Activated naive CD4-positive, alpha-beta T cell treated with anti-CD3 and anti-CD28 coated beads for 36 hours (primary cell): Measurements from ENCODE around the gene CHRND. TPM values are rescaled to one million over a fixed set of nuclear protein-coding genes. Genes with fewer than 3 reads are reported as not detected.

Experiments
- CTCF ChIA-PET: fragments of 350-600 bp; sonication (Branson Sonifier 250); formaldehyde crosslinking; loops from one replicate; lab custom pipeline; 2021; ENCODE audit warnings: antibody characterized with exemption; lab: Charles Lee
- DNase-seq: peaks from one replicate; pipeline ENCODE4 v3.0.0-alpha.2; 2020
- H3K27ac Mint-ChIP-seq: one replicate; pipeline ENCODE4 v1.8.0; 2021; ENCODE audit warnings: mild to moderate bottlenecking, mixed read lengths
- H3K27me3 Mint-ChIP-seq: one replicate; pipeline ENCODE4 v1.8.0; 2021; ENCODE audit warnings: low read depth, mixed read lengths
- H3K36me3 Mint-ChIP-seq: one replicate; pipeline ENCODE4 v1.8.0; 2021; ENCODE audit warnings: low read depth, mixed read lengths
- H3K4me1 Mint-ChIP-seq: one replicate; pipeline ENCODE4 v1.8.0; 2021; ENCODE audit warnings: low read depth, mixed read lengths
- H3K4me3 Mint-ChIP-seq: one replicate; pipeline ENCODE4 v1.8.0; 2021; ENCODE audit warnings: mild to moderate bottlenecking, moderate library complexity, mixed read lengths
- H3K9me3 Mint-ChIP-seq: one replicate; pipeline ENCODE4 v1.8.0; 2021; ENCODE audit warnings: mixed read lengths
- intact Hi-C: fragments of 100-400 bp; cut with micrococcal nuclease; formaldehyde crosslinking; loops from one replicate; pipeline ENCODE4 v1.15.1; 2023
- total RNA-seq, 2 experiments: library from RNA; stranded (reverse); gene quantifications; one replicate each; pipeline ENCODE4 v1.2.3, GENCODE V29; 2021

The CHRND gene
- total RNA-seq, 2 experiments from 2014 or later: not detected

DNA sequence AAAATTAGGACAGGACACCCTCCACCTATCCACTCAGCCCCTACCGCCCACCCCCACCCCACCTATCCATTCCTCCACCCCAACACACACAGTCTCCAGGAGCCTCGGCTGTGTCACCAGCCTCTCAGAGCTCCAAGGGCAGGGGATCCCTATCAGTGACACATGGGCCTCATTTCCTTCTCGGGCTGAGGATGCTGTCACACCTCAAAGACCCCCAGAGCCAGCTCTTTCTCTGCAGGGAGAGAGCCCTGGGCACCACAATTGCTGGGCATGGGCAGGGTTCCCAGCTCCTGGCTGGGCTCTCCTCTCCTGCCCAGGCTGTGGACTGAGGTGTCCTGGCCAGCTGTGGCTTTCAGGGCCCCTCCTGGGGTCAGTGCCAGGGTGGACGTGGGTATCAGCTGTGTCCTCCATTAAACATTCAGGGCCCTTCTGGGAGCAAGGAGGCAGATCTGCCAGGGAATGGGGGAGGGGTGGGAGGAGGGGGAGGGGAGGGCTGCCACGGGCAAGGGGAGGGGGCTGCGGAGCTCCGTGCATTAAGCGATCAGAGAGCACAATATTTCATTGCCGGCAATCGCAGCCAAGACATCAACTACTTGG is 24.1 kb upstream of the CHRND start:
- no peaks in the 10 kb centered on the region for H3K36me3 Mint-ChIP-seq
- intact Hi-C loops: no loop called here
- H3K27me3 Mint-ChIP-seq: peaks cover 30% of the 10 kb centered on the region
- CTCF ChIA-PET: no interaction called here
- peaks cover 11% of the 10 kb centered on the region for H3K4me1 Mint-ChIP-seq
- no peak overlapping the region for H3K4me3 Mint-ChIP-seq
- H3K27ac Mint-ChIP-seq: no peak overlapping the region
- no peaks in the 10 kb centered on the region for H3K9me3 Mint-ChIP-seq
- DNase-seq: no peak

DNA sequence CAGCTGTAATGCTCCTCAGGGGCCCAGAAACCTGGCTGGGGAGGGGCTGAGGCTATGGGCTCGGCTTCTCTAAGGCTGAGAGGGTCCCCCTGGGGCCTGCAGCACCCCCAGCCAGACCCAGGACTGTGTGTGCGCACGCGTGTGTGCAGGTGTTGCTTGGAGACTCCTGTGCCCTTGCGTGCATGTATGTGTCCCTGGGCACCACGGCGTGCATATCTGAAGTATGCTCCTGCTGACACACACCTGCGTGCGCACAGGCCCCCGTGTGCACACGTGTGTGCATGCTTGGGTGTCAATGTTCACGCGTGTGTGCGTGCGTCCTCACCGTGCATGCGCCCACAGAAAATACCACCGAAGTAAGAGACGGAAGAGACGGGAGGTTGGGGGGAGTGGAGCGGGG is 23.4 kb upstream of the CHRND start:
- CTCF ChIA-PET: no interaction called here
- Mint-ChIP-seq H3K36me3 (no peaks in the 10 kb centered on the region), H3K9me3 (no peaks in the 10 kb centered on the region), H3K4me3 (peak overlapping the region; percentile 72), H3K4me1 (peaks cover 11% of the 10 kb centered on the region), H3K27me3 (peaks cover 30% of the 10 kb centered on the region), H3K27ac (no peak overlapping the region)
- DNase-seq: peak; percentile 29
- intact Hi-C loops: no loop called here

DNA sequence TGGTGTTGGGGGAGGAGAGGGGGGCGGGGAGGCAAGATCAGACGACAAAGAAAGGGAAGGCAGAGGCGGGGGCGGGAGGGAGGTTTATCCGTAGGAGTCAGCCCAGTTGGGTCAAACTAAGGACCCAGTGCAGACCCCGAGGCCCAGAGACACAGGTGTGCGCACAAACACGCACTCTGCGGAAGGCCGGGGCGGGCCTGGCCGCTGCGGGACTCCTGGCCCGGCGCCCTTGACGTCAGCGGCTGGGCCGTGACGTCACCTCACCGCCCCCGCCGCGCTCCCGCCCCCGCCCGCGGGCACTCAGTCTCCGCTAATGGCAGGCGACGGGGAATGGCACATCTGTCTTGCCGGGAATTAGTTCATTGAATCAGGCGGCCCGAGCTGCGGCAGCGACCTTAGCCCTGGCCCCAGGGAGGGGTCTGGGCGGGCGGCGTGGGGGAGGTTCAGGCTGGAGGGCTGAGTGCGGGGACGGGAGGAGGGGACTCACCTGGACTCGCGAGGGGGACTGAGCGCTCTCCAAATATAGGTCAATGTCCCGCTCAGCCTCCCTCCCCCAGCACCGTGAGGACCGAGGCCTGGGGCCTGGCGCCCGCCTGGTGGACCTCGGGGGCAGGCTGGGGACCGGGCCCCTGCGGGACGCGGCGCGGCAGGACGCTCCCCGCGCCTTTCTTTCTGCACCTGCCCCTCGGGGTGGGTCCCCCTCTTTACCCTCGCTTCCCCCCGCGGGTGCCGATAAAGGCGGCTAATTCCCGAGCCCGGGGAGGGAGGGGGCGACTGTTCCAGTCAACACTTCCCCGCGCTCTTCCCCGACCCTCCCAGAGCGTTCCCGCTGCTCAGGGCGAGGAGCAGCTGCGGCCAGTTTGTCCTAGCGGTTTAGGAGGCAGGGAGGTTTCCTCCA is 22.8 kb upstream of the CHRND start:
- H3K27ac Mint-ChIP-seq: no peak overlapping the region
- DNase-seq: peak; percentile 52
- intact Hi-C loops: no loop called here
- CTCF ChIA-PET: no interaction called here
- H3K27me3 Mint-ChIP-seq: peaks cover 30% of the 10 kb centered on the region
- H3K36me3 Mint-ChIP-seq: no peaks in the 10 kb centered on the region
- H3K4me1 Mint-ChIP-seq: peaks cover 11% of the 10 kb centered on the region
- H3K4me3 Mint-ChIP-seq: peak overlapping the region; percentile 45
- no peaks in the 10 kb centered on the region for H3K9me3 Mint-ChIP-seq

DNA sequence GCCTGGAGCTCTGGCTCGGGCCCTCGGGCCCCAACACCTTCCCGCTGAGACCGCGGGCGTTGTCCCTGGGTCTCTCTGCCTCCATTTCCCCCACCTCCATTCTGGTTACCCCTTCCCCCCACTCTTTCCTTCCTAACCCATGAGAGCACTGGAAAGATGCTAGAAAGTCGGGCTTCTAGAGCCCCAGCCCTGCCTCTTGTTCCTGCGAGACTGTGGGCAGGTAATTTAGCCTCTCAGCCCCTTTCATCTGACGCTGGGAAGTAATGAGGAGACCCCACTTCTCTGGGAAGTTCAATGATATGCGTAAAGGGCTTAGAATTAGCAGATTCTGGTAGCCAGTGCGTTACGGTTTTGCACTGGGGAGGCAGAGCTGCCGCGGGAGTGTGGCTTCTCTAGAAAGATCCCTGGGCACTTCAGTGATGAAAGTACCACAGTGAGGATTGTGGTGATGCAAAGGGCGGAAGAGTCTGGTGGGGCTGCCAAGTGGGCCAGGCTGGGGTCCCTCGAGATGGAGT is 22.1 kb upstream of the CHRND start:
- CTCF ChIA-PET: no interaction called here
- intact Hi-C loops: no loop called here
- H3K36me3 Mint-ChIP-seq: no peaks in the 10 kb centered on the region
- H3K27ac Mint-ChIP-seq: no peak overlapping the region
- H3K9me3 Mint-ChIP-seq: no peaks in the 10 kb centered on the region
- H3K4me3 Mint-ChIP-seq: peak overlapping the region; percentile 29
- H3K27me3 Mint-ChIP-seq: peaks cover 27% of the 10 kb centered on the region
- peaks cover 11% of the 10 kb centered on the region for H3K4me1 Mint-ChIP-seq
- DNase-seq: no peak

DNA sequence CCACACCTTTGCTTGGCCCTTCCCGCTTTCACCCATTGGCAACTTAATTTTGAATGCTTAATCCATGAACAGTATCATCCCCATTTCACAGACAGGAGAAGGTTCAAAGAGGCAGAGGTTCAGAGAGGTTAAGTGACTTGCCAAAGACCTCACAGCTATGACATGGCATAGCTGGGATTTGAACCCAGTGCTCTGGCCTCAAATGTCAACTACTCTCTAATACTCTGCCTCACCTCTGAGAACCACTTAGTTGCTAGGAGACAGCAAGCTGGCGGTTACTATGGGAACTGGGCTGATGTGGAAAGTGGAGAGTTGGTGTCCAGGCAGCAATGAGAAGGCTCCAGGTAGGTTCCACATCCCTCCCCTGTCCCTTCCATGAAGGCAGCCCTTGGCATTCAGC is 21.5 kb upstream of the CHRND start:
- Mint-ChIP-seq H3K4me3 (no peak overlapping the region), H3K27me3 (peaks cover 24% of the 10 kb centered on the region)
- CTCF ChIA-PET: no interaction called here

GRCh38 chr2:232505856-232506255 is 20.1 kb upstream of the CHRND start:
- intact Hi-C loops: no loop called here
- CTCF ChIA-PET: no interaction called here
- no peak overlapping the region for H3K27ac Mint-ChIP-seq
- no peak overlapping the region for H3K4me3 Mint-ChIP-seq
- H3K9me3 Mint-ChIP-seq: no peaks in the 10 kb centered on the region
- DNase-seq: no peak
- peaks cover 11% of the 10 kb centered on the region for H3K4me1 Mint-ChIP-seq
- H3K27me3 Mint-ChIP-seq: peaks cover 22% of the 10 kb centered on the region
- no peaks in the 10 kb centered on the region for H3K36me3 Mint-ChIP-seq

More for the DNA sequence above, 21.5 kb upstream of the CHRND start:
- intact Hi-C loops: no loop called here
- peak; percentile 20 for DNase-seq
- Mint-ChIP-seq H3K9me3 (no peaks in the 10 kb centered on the region), H3K4me1 (peaks cover 11% of the 10 kb centered on the region), H3K27ac (no peak overlapping the region), H3K36me3 (no peaks in the 10 kb centered on the region)

DNA sequence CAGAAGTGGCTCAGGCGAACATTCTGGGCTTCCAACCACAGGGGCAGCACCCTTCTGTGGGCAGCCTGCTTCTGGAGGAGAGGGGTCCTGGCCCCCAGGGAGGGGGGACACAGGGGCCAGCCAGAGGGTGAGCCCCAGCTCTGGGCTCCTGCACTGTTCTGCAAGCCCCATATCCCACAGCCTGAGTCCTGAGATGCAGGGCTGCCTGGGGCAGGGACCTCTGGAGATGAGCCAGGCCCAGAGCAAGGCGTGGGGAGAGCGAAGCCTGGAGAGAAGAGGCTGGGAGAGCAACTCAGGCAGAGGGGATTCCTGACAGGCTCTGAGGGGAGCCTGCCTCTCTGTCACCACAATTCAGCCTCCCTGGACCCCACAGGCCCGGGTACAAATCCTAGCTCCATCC is 19.3 kb upstream of the CHRND start:
- Mint-ChIP-seq H3K9me3 (no peaks in the 10 kb centered on the region), H3K27me3 (peaks cover 22% of the 10 kb centered on the region), H3K4me3 (no peak overlapping the region), H3K4me1 (peaks cover 11% of the 10 kb centered on the region), H3K27ac (no peak overlapping the region), H3K36me3 (no peaks in the 10 kb centered on the region)
- CTCF ChIA-PET: no interaction called here
- no peak for DNase-seq
- intact Hi-C loops: no loop called here

- Mint-ChIP-seq H3K4me3 (no peak overlapping the region), H3K27me3 (peaks cover 17% of the 10 kb centered on the region), H3K36me3 (no peaks in the 10 kb centered on the region), H3K4me1 (peaks cover 7% of the 10 kb centered on the region), H3K27ac (no peak overlapping the region), H3K9me3 (no peaks in the 10 kb centered on the region)
- CTCF ChIA-PET: no interaction called here
- intact Hi-C loops: no loop called here
- DNase-seq: no peak
Measured at GRCh38 chr2:232508251-232508650, 17.7 kb upstream of the CHRND start.

DNA sequence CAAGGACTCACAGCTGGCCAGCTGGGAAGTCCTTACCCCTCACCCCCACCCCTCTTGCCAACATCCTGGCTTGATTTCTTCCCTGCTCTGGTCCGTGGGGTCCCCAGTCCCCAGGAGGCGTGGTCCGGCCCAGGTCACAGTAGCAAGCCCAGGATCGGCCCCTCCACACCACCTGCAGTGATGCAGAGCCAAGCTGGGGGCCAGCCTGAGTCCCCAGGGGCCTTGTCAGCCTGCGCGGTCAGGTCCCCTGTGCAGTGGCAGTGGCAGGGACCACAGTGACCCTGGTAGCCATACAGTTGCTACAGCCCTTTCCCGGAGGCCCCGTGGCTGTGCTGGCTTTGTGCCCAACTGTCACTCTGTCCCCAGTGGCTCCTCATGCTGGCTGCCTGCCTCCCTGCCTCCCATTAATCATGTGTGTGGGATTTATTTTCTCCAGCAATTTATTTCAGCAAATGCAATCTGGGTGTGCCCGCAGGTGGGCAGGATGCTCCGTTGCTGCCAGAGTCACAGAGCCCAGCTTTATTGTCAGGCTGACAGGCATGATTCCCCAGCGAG is 14.5 kb upstream of the CHRND start:
- CTCF ChIA-PET: interaction anchor here (1.7 kb wide), 1 partner anchor 10 kb away, joined by 5 read pairs; no protein-coding TSS in a partner anchor
- no peaks in the 10 kb centered on the region for H3K36me3 Mint-ChIP-seq

DNA sequence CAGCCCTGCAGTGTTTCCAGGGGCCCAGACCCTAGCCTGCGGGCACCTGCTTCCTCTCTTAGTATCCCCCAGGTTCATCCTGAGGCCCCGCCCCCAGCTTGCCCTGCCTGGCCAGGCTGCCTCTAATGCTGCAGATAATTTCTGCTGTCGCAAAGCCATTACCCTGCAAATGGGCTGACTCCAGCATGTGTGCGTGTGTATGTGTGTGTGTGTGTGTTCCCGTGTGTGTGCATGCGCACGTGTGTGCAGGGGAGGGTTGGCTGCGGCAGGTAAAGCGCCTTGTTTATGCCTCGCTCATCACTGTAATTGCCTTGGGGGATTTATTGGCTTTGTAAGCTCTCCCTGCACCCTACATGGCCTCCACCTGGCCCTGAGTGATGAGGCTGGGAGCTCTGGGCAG is 13.4 kb upstream of the CHRND start:
- H3K27me3 Mint-ChIP-seq: peaks cover 2% of the 10 kb centered on the region

More for the DNA sequence above, 14.5 kb upstream of the CHRND start:
- Mint-ChIP-seq H3K9me3 (no peaks in the 10 kb centered on the region), H3K4me3 (no peak overlapping the region), H3K27ac (no peak overlapping the region), H3K4me1 (no peaks in the 10 kb centered on the region), H3K27me3 (peaks cover 2% of the 10 kb centered on the region)
- DNase-seq: no peak
- intact Hi-C loops: no loop called here

DNA sequence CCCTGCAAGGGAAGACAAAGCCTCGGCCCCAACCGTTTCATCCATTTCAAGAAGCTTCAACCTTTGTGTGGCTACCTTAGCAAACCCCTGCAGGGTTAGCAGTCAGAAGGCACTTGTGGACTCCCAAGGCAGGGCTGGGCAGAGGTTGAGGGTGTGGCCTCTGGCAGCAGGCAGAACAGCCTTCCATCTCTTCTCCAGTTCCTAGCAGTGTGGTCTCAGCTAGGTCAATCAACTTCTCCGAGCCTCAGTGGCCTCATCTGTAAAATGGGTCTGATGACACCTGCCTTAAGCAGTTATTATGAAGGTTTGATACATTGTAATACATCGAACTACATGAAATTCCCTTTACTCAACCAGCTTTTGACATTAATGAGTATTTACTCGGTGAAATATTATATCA is 12.6 kb upstream of the CHRND start:
- no peak for DNase-seq
- H3K4me3 Mint-ChIP-seq: no peak overlapping the region
- peaks cover 2% of the 10 kb centered on the region for H3K27me3 Mint-ChIP-seq
- H3K9me3 Mint-ChIP-seq: no peaks in the 10 kb centered on the region
- H3K4me1 Mint-ChIP-seq: no peaks in the 10 kb centered on the region
- intact Hi-C loops: no loop called here
- CTCF ChIA-PET: interaction anchor here (1.2 kb wide), 1 partner anchor 9 kb away, joined by 6 read pairs; no protein-coding TSS in a partner anchor
- no peak overlapping the region for H3K27ac Mint-ChIP-seq
- H3K36me3 Mint-ChIP-seq: no peaks in the 10 kb centered on the region

More for the DNA sequence above, 13.4 kb upstream of the CHRND start:
- CTCF ChIA-PET: interaction anchor here (1.2 kb wide), 1 partner anchor 10 kb away, joined by 6 read pairs; no protein-coding TSS in a partner anchor
- no peak overlapping the region for H3K4me3 Mint-ChIP-seq
- intact Hi-C loops: no loop called here
- H3K9me3 Mint-ChIP-seq: no peaks in the 10 kb centered on the region
- no peaks in the 10 kb centered on the region for H3K36me3 Mint-ChIP-seq
- H3K27ac Mint-ChIP-seq: no peak overlapping the region
- H3K4me1 Mint-ChIP-seq: no peaks in the 10 kb centered on the region
- DNase-seq: no peak

- H3K9me3 Mint-ChIP-seq: no peaks in the 10 kb centered on the region
- H3K36me3 Mint-ChIP-seq: no peaks in the 10 kb centered on the region
- no peak for DNase-seq
- no peak overlapping the region for H3K27ac Mint-ChIP-seq
- H3K27me3 Mint-ChIP-seq: peaks cover 6% of the 10 kb centered on the region
- H3K4me3 Mint-ChIP-seq: no peak overlapping the region
- CTCF ChIA-PET: interaction anchor here (0.7 to 0.8 kb wide), 2 partner anchors 71 to 72 kb away, joined by 4 read pairs; no protein-coding TSS in a partner anchor
- no peaks in the 10 kb centered on the region for H3K4me1 Mint-ChIP-seq
- intact Hi-C loops: no loop called here
Measured at GRCh38 chr2:232515639-232516038, 10.3 kb upstream of the CHRND start.
